GM12801 (cell line): ENCODE results near the gene PALM3.

Source experiments
- TF ChIP-seq, protein P1 (sequence below): IDR thresholded peaks from one replicate; pipeline ENCODE4 v1.5.1; 2011; ENCODE audit warnings: control low read depth; ENCODE audit not compliant: insufficient read length; ENCODE audit errors: extremely low read depth

Gene PALM3

DNA sequence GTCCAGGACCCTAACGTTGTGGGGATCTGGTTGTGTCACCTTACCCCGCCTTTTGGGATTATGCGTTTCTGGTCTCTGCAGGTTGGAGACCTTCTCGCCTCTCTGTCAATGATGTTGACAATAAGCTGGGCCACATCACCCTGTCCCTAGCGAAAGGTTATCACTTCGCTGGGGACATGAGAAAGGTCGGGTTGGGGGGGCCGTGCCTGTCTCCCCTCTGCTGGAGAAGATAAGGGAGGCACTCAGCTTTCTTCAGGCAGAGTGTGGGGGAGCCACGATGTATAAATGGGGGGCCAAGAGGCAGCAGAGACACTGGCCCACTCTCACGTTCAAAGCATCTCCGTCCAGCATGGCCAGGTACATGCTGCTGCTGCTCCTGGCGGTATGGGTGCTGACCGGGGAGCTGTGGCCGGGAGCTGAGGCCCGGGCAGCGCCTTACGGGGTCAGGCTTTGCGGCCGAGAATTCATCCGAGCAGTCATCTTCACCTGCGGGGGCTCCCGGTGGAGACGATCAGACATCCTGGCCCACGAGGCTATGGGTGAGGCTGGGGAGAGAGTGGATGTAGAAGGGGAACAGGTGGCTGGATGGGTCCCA, 33.9 kb downstream of the PALM3 start, which contains the start of gene RLN3:
Gene RLN3, plus strand, starts transcription at position 293 of the 595 bp plus-strand sequence. Its CDS starts 57 bp downstream, at position 350.
- TF ChIP-seq, protein P1, sequence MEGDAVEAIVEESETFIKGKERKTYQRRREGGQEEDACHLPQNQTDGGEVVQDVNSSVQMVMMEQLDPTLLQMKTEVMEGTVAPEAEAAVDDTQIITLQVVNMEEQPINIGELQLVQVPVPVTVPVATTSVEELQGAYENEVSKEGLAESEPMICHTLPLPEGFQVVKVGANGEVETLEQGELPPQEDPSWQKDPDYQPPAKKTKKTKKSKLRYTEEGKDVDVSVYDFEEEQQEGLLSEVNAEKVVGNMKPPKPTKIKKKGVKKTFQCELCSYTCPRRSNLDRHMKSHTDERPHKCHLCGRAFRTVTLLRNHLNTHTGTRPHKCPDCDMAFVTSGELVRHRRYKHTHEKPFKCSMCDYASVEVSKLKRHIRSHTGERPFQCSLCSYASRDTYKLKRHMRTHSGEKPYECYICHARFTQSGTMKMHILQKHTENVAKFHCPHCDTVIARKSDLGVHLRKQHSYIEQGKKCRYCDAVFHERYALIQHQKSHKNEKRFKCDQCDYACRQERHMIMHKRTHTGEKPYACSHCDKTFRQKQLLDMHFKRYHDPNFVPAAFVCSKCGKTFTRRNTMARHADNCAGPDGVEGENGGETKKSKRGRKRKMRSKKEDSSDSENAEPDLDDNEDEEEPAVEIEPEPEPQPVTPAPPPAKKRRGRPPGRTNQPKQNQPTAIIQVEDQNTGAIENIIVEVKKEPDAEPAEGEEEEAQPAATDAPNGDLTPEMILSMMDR, result no peak

DNA sequence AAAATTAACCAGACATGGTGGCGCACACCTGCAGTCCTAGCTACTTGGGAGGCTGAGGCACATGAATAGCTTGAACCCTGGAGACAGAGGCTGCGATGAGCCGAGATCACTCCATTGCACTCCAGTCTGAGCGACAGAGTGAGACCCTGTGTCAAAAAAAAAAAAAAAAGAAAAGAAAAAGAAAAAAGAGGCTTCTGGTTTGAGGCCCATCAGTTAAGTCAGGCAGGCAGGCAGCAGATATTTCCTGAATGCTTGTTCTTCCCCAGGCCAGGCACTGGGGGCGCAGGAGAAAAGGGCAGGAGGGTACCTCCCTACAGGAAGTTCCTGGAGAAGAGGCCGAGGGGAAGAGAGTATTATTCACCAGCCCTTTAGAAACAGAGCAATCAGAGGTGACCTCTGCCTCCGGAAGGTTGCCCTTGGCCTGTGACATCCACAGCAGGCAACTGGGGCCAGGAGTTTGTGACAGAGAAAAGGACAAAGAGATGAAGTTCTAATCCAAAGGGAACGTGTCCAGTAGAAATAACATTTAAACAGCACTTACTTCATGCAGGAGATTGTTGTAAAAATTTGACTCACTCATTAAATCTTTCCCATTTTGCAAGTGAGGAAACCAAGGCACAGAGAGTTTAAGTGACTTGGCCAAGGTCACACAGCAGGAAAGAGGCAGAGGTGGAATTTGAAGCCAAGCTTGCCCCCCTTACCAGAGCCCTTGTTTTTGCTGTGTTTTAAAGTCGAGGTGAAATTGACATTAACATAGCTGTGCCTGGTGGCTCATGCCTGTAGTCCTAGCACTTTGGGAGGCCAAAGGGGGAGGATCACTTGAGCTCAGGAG, 38.3 kb downstream of the PALM3 start:
- TF ChIP-seq, protein P1, result no peak

DNA sequence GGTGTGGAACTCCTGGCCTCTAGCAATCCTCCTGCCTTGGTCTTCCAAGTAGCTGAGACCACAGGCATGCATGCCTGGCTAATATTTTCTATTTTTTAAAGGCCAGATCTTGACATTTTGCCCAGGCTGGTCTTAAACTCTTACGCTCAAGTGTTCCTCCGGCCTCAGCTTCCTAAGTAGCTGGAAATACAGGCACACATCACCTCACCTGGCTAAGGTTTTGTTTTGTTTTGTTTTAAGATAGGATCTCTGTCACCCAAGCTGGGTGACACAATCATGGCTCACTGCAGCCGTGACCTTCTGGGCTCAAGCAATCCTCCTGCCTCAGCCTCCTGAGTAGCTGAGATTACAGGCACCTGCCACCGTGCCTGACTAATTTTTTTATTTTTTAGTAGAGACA, 39.4 kb downstream of the PALM3 start:
- TF ChIP-seq, protein P1, result no peak

DNA sequence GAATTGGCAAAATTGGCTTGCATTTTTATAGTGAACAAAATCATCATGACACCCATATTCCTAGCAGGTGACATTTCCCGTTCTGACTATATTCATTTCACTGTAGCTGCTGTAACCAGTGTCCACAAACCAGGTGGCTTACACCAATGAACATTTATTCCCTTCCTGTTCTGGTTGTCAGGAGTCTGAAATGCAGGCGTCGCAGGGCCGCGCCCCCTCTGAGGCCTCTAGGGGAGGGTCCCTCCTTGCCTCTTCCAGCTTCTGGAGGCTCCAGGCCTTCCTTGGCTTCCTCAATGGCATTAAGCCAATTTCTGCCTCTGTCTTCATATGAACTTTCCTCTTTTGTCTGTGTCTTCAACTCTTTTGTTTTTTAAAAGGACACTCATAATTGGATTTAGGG, 40.4 kb downstream of the PALM3 start:
- TF ChIP-seq, protein P1, result no peak

DNA sequence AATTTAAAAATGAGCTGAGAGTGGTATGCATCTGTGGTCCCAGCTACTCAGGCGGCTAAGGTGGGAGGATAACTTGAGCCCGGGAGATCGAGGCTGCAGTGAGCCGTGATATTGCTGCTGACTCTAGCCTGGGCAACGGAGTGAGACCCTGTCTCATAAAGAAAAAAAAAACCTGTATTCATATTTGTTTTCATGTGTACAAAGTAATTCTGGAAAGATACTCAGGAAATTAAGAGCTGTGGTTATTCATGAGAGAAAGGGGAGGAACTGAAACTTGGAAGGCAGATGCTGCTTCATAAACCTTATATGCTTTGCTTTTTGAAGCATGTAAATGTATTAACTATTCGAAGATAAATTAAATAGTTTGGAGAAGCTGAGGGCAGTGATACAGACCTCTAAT, 42.8 kb downstream of the PALM3 start:
- TF ChIP-seq, protein P1, result no peak

DNA sequence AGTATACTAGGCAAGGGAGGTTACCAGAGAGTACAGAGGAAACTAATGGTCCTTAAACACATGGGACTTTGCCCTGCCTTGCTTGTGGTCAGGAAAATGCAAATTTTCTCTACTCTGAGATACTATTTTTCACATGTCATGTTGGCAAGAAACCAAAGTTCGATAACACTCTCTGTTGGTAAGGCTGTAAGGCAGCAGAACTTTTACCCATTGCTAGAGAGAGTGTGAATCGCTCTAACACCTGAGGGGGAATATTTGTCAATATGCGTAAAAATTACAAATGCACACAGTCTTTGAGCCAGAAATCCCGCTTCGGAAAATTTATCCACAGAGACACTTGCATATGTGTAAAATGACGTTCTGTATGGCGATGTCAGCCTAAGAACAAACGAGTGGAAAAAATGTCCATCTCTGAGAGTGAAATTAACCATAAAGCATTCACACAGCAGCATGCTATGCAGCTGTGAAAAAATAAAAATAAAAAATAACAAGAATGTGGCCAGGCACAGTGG, 46.3 kb downstream of the PALM3 start:
- TF ChIP-seq, protein P1, result no peak

DNA sequence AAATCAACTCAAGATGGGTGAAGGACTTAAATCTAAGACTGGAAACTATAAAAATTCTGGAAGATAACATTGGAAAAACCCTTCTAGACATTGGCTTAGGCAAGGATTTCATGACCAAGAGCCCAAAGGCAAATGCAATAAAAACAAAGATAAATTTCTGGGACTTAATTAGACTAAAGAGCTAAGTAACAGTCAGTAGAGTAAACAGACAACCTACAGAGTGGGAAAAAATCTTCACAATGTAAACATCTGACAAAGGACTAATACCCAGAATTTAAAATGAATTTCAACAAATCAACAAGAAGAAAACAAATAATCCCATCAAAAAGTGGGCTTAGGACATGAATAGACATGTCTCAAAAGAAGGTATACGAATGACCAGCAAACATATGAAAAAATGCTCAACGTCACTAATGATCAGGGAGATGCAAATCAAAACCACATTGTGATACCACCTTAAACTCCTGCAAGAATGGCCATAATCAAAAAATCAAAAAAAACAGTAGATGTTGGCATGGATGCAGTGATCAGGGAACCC, 49.4 kb downstream of the PALM3 start:
- TF ChIP-seq, protein P1, result no peak
